Astrocyte (in vitro differentiated cells and primary cell): Measurements from ENCODE around the gene TICAM1. TPM values are rescaled to one million over a fixed set of nuclear protein-coding genes. Genes with fewer than 3 reads are reported as not detected.
"Not testable (repeated sequence)": the region's sequence is repeated elsewhere in the genome, so short reads cannot be mapped to it uniquely, and the experiment has no call there.

Experiments
- DNase-seq: peaks from one replicate; pipeline ENCODE4 v3.0.0-alpha.2; 2010; ENCODE audit warnings: low read depth
- FAIRE-seq: peaks from 2 replicates; lab custom pipeline; 2011; peaks lifted over from hg19 to GRCh38; lab: Jason Lieb, UNC
- H2AFZ ChIP-seq: 2 replicates; pipeline ENCODE4 v1.6.0; 2012; ENCODE audit warnings: low read depth, low read length, inconsistent platforms
- H3K27ac ChIP-seq: 2 replicates; pipeline ENCODE4 v1.5.1; 2011; ENCODE audit warnings: low read depth, low read length, inconsistent platforms
- H3K27me3 ChIP-seq: 2 replicates; pipeline ENCODE4 v1.6.0; 2011; ENCODE audit warnings: low read length, inconsistent platforms; ENCODE audit not compliant: insufficient read depth
- H3K36me3 ChIP-seq: 2 replicates; pipeline ENCODE4 v1.5.1; 2011; ENCODE audit warnings: low read length, inconsistent platforms; ENCODE audit not compliant: insufficient read depth
- H3K4me1 ChIP-seq: 2 replicates; pipeline ENCODE4 v1.5.1; 2011; ENCODE audit warnings: low read length, inconsistent platforms; ENCODE audit not compliant: insufficient read depth
- H3K4me2 ChIP-seq: 2 replicates; pipeline ENCODE4 v1.6.0; 2012; ENCODE audit warnings: low read length, inconsistent platforms
- H3K4me3 ChIP-seq: 2 replicates; pipeline ENCODE4 v1.5.1; 2011; ENCODE audit warnings: low read depth, mild to moderate bottlenecking, low read length, inconsistent platforms; ENCODE audit not compliant: insufficient read depth
- H3K79me2 ChIP-seq: 2 replicates; pipeline ENCODE4 v1.6.0; 2012; ENCODE audit warnings: mild to moderate bottlenecking, low read length, inconsistent platforms; ENCODE audit not compliant: insufficient read depth
- H3K9ac ChIP-seq: 2 replicates; pipeline ENCODE4 v1.6.0; 2012; ENCODE audit warnings: mild to moderate bottlenecking, low read length, inconsistent platforms
- H3K9me3 ChIP-seq: 2 replicates; pipeline ENCODE4 v1.5.1; 2012; ENCODE audit warnings: low read depth, mild to moderate bottlenecking, low read length, inconsistent platforms; ENCODE audit not compliant: insufficient read depth
- H4K20me1 ChIP-seq: 2 replicates; pipeline ENCODE4 v1.6.0; 2012; ENCODE audit warnings: low read length, inconsistent platforms; ENCODE audit not compliant: insufficient read depth
- H3K27ac Mint-ChIP-seq: one replicate; pipeline ENCODE4 v1.8.0; 2021; ENCODE audit warnings: mild to moderate bottlenecking, mixed read lengths; ENCODE audit not compliant: unreplicated experiment
- H3K27me3 Mint-ChIP-seq: one replicate; pipeline ENCODE4 v1.8.0; 2021; ENCODE audit warnings: low read depth, mixed read lengths; ENCODE audit not compliant: unreplicated experiment
- H3K36me3 Mint-ChIP-seq: one replicate; pipeline ENCODE4 v1.8.0; 2021; ENCODE audit warnings: low read depth, mixed read lengths; ENCODE audit not compliant: unreplicated experiment
- H3K4me1 Mint-ChIP-seq: one replicate; pipeline ENCODE4 v1.8.0; 2021; ENCODE audit warnings: low read depth, mixed read lengths; ENCODE audit not compliant: unreplicated experiment
- H3K4me3 Mint-ChIP-seq: one replicate; pipeline ENCODE4 v1.8.0; 2021; ENCODE audit warnings: mild to moderate bottlenecking, moderate library complexity, mixed read lengths; ENCODE audit not compliant: unreplicated experiment
- H3K9me3 Mint-ChIP-seq: one replicate; pipeline ENCODE4 v1.8.0; 2021; ENCODE audit warnings: mild to moderate bottlenecking, mixed read lengths; ENCODE audit not compliant: unreplicated experiment
- CTCF ChIP-seq: IDR thresholded peaks from 2 replicates; pipeline ENCODE4 v1.5.1; 2011; ENCODE audit warnings: low read depth, mild to moderate bottlenecking, inconsistent platforms, low read length, moderate library complexity; ENCODE audit not compliant: insufficient read depth
- EZH2 ChIP-seq: IDR thresholded peaks from 2 replicates; pipeline ENCODE4 v1.6.1; 2012; ENCODE audit warnings: mild to moderate bottlenecking, low read length, inconsistent platforms; ENCODE audit not compliant: insufficient read depth
- total RNA-seq: library from RNA; stranded (reverse); gene quantifications from 2 replicates; pipeline ENCODE4 v1.2.1, GENCODE V29; 2021

TICAM1 gene
- total RNA-seq, 1 donor from 2014 or later = 10.0 TPM

DNA sequence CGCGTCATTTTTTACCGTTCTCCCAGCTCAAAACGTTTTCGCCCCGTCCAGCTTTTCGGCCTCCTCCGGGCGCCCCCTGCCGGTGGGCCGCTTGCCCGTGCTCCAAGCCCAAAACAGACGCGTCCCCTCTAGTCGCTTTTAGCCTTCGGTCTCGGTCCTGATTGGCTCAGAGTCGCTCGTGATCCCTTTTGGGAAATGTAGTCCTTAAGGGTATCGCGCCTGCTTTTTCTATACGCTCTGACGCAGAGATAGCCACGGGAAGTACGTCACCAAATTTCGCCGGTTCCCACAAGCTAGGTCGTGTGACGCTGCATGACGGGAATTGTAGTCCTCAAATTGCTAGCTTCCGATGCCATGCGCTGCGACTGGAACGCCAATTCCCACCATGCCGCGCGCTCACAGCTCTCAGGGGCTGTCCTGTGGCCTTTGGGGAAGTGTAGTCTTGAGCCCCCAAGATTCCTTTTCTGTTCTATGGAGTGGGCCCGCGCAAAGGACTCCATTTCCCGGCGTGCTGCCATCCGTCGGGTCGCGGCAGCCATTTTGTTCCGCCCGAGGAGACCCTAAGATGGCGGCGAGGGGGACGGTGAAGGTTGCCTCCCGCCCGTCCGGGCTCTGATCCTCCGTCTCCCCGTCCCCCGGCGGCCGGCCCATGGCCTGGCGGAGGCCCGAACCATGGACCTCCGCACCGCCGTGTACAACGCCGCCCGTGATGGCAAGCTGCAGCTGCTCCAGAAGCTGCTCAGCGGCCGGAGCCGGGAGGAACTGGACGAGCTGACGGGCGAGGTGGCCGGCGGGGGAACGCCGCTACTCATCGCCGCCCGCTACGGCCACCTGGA, 40.1 kb downstream of the TICAM1 start, which contains the start of gene FEM1A:
Gene FEM1A (plus strand): TSS at position 552 of the 836 bp plus-strand sequence. CDS start 121 bp downstream, at position 673.
- Histone ChIP-seq H3K27ac (peak within 1 kb of the TSS; percentile 96), H3K9me3 (no peaks in the 10 kb centered on the region), H3K4me1 (peaks cover 17% of the 10 kb centered on the region), H3K9ac (peak within 1 kb of the TSS; percentile 96), H3K4me3 (peak within 1 kb of the TSS; percentile 82), H3K27me3 (no peaks in the 10 kb centered on the region), H4K20me1 (peaks cover 30% of the 10 kb centered on the region), H3K4me2 (peak within 1 kb of the TSS; percentile 91), H3K36me3 (peaks cover 10% of the 10 kb centered on the region), H3K79me2 (peaks cover 48% of the 10 kb centered on the region), H2AFZ (peak within 1 kb of the TSS; percentile 91)
- FAIRE-seq (peak; percentile 89), DNase-seq (peak; percentile 100)
- peaks cover 5% of the 10 kb centered on the region for H3K36me3 Mint-ChIP-seq
- peak within 1 kb of the TSS; percentile 44 for H3K27ac Mint-ChIP-seq
- no peaks in the 10 kb centered on the region for H3K9me3 Mint-ChIP-seq
- TF ChIP-seq EZH2 (no peak), CTCF (peak; percentile 99)
- H3K4me3 Mint-ChIP-seq = peak within 1 kb of the TSS; percentile 82
- peaks cover 8% of the 10 kb centered on the region for H3K4me1 Mint-ChIP-seq
- H3K27me3 Mint-ChIP-seq = no peaks in the 10 kb centered on the region

DNA sequence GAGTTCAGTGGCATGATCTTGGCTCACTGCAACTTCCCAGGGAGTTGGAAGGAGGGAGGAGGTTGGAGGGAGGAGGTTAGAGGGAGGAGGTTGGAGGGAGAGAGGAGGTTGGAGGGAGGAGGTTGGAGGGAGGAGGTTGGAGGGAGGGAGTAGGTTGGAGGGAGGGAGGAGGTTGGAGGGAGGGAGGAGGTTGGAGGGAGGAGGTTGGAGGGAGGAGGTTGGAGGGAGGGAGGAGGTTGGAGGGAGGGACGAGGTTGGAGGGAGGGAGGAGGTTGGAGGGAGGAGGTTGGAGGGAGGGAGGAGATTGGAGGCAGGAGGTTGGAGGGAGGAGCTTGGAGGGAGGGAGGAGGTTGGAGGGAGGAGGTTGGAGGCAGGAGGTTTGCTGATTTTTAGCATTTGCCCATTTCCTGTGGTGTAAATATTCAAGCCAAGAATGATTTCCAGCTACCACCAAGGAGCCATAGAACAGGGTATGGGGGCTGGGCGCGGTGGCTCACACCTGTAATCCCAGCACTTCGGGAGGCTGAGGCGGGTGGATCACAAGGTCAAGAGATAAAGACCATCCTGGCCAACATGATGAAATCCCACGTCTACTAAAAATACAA, 45.0 kb downstream of the TICAM1 start:
- not testable (repeated sequence) for H3K4me1 ChIP-seq, FAIRE-seq

DNA sequence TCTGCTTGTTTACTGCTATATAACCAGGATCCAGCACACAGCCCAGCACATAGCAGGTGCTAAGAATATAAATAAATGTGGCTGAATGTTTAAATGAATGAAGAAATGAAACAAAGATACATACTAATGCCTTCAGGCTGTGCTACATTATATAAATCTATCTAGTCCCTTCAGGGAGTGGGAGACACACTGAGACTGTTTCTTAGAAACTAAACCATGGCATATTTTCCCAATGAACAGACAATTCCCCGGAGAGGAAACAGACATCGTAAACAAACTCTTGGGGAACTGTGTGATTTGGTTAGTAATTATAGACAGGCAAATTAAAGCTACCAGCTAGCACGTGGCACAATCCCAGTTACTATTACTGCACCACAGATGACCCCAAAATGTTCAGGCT, 49.7 kb downstream of the TICAM1 start:
- H3K27ac Mint-ChIP-seq = no peak overlapping the region
- H3K4me2 ChIP-seq = no peak overlapping the region
- no peaks in the 10 kb centered on the region for H3K4me1 Mint-ChIP-seq
- TF ChIP-seq EZH2 = no peak
- TF ChIP-seq CTCF = no peak
- DNase-seq (no peak), FAIRE-seq (no peak)
- H2AFZ ChIP-seq = no peak overlapping the region
- no peaks in the 10 kb centered on the region for H3K79me2 ChIP-seq
- no peaks in the 10 kb centered on the region for H3K9me3 ChIP-seq
- H3K4me1 ChIP-seq = no peaks in the 10 kb centered on the region
- H3K27ac ChIP-seq = no peak overlapping the region
- no peak overlapping the region for H3K4me3 ChIP-seq
- no peaks in the 10 kb centered on the region for H3K36me3 Mint-ChIP-seq
- H3K4me3 Mint-ChIP-seq = no peak overlapping the region
- no peaks in the 10 kb centered on the region for H4K20me1 ChIP-seq
- peaks cover 9% of the 10 kb centered on the region for H3K27me3 ChIP-seq
- H3K27me3 Mint-ChIP-seq = peaks cover 37% of the 10 kb centered on the region
- no peak overlapping the region for H3K9ac ChIP-seq
- H3K36me3 ChIP-seq = no peaks in the 10 kb centered on the region
- peaks cover 5% of the 10 kb centered on the region for H3K9me3 Mint-ChIP-seq

More for the DNA sequence above, 45.0 kb downstream of the TICAM1 start:
- H3K4me1 Mint-ChIP-seq, H3K36me3 ChIP-seq, H3K27me3 ChIP-seq, H3K36me3 Mint-ChIP-seq, H3K9me3 Mint-ChIP-seq, H3K79me2 ChIP-seq, H3K9me3 ChIP-seq, DNase-seq, H3K4me2 ChIP-seq, H3K27ac ChIP-seq, H3K9ac ChIP-seq, H2AFZ ChIP-seq, H3K4me3 Mint-ChIP-seq, H3K4me3 ChIP-seq, H3K27ac Mint-ChIP-seq, H4K20me1 ChIP-seq: not testable (repeated sequence)
- H3K27me3 Mint-ChIP-seq = peaks cover 20% of the 10 kb centered on the region
